Measurements from ENCODE around the gene AHI1. TPM values are rescaled to one million over a fixed set of nuclear protein-coding genes. Genes with fewer than 3 reads are reported as not detected.
"Not testable (repeated sequence)": the region's sequence is repeated elsewhere in the genome, so short reads cannot be mapped to it uniquely, and the experiment has no call there.

Gene AHI1
- polyA plus RNA-seq, 1 experiment, result 29.0 TPM

DNA sequence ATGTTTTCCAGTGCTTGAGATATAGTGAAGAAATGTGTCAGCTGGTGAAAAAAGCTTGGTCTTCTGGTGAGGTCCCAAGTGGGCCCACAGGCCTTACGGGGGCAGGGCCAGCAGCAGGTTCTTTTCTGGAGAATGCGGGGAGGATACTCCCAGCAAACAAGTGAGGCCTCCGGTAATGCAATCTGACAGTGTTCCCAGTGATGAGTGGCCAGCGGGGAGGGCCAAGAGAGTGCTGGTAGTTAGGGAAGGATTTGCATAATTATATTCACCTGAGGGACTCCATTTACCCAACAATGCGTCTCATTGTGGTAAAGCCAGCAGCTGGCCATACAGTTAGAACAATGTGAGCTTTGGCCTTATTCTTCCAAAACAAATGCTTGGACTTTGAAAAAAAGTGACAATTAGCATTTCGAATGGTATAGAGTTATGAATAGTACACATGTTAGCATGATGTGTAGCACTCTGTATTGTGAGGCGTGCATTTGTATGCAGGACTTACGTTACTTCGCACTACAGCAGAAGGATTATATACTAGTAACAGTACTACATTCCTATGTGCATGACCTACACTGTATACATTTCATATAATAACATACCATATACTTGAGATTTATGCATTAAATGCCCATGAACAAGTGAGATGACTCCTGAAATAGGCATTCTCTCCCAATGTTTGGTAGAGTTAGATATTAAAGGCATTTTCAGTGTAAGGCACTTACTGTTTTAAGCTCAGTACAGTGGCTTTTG, 246.6 kb downstream of the AHI1 start:
- ChIA-PET CTCF (interaction anchor here (0.6 kb wide), 1 partner anchor 106 kb away, joined by 3 read pairs; no protein-coding TSS in a partner anchor), POLR2A (no interaction called here)
- H3K9me3 ChIP-seq (ENCODE audit: control insufficient read depth, insufficient read depth, low read length), result no peaks in the 10 kb centered on the region
- no peak overlapping the region for H3K4me3 ChIP-seq (ENCODE audit: low read depth, low read length)
- TF ChIP-seq, protein P1, sequence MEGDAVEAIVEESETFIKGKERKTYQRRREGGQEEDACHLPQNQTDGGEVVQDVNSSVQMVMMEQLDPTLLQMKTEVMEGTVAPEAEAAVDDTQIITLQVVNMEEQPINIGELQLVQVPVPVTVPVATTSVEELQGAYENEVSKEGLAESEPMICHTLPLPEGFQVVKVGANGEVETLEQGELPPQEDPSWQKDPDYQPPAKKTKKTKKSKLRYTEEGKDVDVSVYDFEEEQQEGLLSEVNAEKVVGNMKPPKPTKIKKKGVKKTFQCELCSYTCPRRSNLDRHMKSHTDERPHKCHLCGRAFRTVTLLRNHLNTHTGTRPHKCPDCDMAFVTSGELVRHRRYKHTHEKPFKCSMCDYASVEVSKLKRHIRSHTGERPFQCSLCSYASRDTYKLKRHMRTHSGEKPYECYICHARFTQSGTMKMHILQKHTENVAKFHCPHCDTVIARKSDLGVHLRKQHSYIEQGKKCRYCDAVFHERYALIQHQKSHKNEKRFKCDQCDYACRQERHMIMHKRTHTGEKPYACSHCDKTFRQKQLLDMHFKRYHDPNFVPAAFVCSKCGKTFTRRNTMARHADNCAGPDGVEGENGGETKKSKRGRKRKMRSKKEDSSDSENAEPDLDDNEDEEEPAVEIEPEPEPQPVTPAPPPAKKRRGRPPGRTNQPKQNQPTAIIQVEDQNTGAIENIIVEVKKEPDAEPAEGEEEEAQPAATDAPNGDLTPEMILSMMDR (IDR thresholded peaks at IDR 0.05; ENCODE audit: low read depth, low read length), result no peak
- H3K27ac ChIP-seq (ENCODE audit: low read depth, low read length), result no peak overlapping the region
- DNase-seq (ENCODE audit: low read depth, low spot score), result no peak
- H3K27me3 ChIP-seq (ENCODE audit: control insufficient read depth, insufficient read depth, low read length), result no peaks in the 10 kb centered on the region

DNA sequence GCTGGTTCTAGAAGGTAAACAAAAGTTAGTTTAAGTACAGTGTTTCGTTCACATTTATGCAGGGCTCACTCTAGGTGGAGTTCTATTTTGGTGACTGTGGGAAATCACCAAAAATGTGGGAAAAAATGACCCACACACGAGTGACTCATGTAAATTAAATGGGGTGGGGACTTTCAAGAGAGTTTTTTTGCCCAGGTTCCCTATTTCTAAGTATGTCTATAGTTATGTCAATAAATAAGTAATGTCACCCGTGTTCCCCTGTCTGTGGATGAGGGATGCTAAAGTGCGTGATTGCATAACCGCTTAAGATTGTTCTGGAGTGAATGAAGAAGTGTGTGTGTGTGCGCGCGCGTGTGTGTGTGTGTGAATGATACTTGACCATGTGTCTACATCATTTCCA, 247.3 kb downstream of the AHI1 start:
- no peak overlapping the region for H3K4me3 ChIP-seq (ENCODE audit: low read depth, low read length)
- H3K9me3 ChIP-seq (ENCODE audit: control insufficient read depth, insufficient read depth, low read length), result no peaks in the 10 kb centered on the region
- TF ChIP-seq, protein P1 (IDR thresholded peaks at IDR 0.05; ENCODE audit: low read depth, low read length), result no peak
- ChIA-PET CTCF (no interaction called here), POLR2A (no interaction called here)
- no peaks in the 10 kb centered on the region for H3K27me3 ChIP-seq (ENCODE audit: control insufficient read depth, insufficient read depth, low read length)
- H3K27ac ChIP-seq (ENCODE audit: low read depth, low read length), result no peak overlapping the region
- DNase-seq (ENCODE audit: low read depth, low spot score), result no peak

DNA sequence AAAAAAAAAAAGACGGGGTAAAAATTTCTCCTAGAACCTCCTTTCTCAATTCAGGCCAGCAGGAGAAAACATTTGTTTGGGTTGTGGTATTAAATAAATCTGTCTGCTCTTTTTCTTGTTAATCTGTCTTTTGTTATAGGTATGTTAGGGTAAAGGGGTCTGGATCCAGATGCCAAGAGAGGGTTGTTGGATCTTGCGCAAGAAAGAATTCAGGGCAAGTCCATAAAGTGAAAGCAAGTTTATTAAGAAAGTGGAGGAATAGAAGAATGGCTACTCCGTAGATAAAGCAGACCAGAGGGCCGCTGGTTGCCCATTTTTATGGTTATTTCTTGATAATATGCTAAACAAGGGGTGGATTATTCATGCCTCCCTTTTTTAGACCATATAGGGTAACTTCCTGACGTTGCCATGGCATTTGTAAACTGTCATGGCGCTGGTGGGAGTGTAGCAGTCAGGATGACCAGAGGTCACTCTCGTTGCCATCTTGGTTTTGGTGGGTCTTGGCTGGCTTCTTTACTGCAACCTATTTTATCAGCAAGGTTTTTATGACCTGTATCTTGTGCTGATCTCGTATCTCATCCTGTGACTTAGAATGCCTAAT, 251.0 kb downstream of the AHI1 start:
- H3K9me3 ChIP-seq (ENCODE audit: control insufficient read depth, insufficient read depth, low read length); H3K27ac ChIP-seq (ENCODE audit: low read depth, low read length); CTCF ChIA-PET; H3K27me3 ChIP-seq (ENCODE audit: control insufficient read depth, insufficient read depth, low read length); DNase-seq (ENCODE audit: low read depth, low spot score); H3K4me3 ChIP-seq (ENCODE audit: low read depth, low read length); POLR2A ChIA-PET: not testable (repeated sequence)

DNA sequence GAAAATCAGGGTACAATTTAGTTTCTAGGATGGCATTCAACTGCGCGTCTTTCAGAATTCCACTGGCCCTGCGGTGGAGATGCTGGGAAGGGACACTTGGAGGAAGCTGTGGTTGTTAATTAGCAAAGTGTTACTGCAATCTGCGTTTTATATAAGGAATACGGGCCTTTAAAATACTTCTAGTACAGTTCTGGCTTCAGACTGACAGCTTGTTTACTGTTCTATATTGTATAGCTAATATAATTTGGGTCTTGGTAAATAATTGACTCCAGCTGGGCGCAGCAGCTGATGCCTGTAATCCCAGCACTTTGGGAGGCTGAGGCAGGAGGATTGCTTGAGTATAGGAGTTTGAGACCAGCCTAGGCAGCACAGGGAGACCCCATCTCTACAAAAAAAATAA, 252.7 kb downstream of the AHI1 start:
- Histone ChIP-seq H3K9me3 (ENCODE audit: control insufficient read depth, insufficient read depth, low read length) (no peaks in the 10 kb centered on the region), H3K27me3 (ENCODE audit: control insufficient read depth, insufficient read depth, low read length) (no peaks in the 10 kb centered on the region), H3K27ac (ENCODE audit: low read depth, low read length) (no peak overlapping the region), H3K4me3 (ENCODE audit: low read depth, low read length) (no peak overlapping the region)
- CTCF ChIA-PET, result no interaction called here
- no peak for DNase-seq (ENCODE audit: low read depth, low spot score)
- TF ChIP-seq, protein P1 (IDR thresholded peaks at IDR 0.05; ENCODE audit: low read depth, low read length), result no peak
- POLR2A ChIA-PET, result no interaction called here

DNA sequence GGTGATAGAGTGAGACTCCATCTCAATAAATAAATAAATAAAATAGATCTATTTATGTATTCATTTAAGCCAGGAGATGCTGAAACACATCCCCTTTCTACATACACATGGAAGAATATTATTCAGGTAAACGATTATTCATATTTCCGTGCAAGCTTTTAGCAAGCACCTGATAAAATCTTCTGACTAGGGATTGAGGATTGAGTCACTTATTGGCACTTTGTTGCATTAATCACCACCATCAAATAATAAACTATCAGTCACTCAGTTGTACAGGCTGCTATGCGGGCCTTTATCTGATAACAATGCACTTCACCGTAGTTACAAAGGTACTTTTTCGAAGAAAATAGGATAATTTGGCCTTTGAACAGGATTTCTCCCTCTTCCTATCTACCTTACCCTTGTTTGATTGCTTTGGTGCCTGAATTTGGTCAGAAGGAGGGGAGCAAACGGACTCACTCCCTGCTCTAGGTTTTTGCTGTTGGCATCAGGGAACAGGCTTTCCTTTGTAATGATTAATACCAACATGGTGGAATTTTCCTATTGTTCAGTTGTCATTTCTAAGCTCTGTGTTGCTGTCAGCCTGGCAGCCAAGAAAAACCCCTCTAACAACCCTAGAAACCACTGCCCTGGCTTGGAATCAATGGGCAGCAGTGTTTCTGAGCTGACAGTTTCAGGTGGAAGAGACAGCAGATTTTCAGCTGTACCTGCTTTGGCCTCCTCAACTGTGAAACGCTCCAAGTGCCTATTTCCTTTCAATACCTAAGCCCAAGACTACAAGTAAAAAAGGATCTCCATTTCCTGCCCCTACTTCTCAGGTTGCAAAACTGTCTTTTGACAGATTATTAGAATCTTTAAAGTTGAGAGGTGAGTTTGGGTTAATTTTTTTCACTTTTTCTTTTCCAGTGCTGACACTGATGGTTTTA, 253.4 kb downstream of the AHI1 start:
- ChIA-PET POLR2A (no interaction called here), CTCF (no interaction called here)
- no peak for DNase-seq (ENCODE audit: low read depth, low spot score)
- Histone ChIP-seq H3K27me3 (ENCODE audit: control insufficient read depth, insufficient read depth, low read length) (no peaks in the 10 kb centered on the region), H3K4me3 (ENCODE audit: low read depth, low read length) (no peak overlapping the region), H3K9me3 (ENCODE audit: control insufficient read depth, insufficient read depth, low read length) (no peaks in the 10 kb centered on the region), H3K27ac (ENCODE audit: low read depth, low read length) (no peak overlapping the region)
- TF ChIP-seq, protein P1 (IDR thresholded peaks at IDR 0.05; ENCODE audit: low read depth, low read length), result no peak
